ENCODE data around the gene ECE2.

Gene ECE2
- total RNA-seq, result 0 reads per million in 2 donors

DNA sequence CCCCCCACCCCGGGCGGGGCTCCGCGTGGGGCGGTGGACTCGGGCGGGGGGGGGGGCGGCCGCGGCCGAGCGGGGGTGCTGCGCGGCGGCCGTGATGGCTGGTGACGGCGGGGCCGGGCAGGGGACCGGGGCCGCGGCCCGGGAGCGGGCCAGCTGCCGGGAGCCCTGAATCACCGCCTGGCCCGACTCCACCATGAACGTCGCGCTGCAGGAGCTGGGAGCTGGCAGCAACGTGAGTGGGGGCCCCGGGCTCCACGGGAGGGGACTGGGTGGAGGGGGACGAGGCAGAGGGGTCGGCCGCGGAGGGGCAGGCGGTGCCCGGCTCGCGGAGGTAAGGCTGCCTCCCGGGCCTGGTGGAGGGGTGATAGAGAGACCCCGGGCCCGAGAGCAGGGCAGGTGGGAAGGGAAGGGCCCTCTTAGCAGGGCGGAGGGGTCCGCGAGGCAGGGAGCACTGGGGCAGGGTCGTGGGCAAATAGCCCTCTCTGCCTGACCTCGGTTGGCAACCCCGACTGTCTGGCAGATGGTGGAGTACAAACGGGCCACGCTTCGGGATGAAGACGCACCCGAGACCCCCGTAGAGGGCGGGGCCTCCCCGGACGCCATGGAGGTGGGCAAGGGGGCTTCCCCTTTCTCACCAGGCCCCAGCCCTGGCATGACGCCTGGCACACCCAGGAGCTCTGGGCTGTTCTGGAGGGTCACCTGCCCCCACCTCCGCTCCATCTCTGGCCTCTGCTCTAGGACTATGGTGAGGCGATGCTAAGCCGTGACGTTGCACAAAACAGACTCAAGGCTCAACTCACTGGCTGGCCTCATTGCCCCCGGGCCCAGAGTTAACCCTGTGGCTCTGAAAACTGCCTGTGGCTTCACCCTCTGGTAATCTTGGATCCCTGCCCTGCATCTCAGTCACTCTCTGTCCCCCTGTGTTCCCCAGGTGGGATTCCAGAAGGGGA lies at the start of gene ECE2:
Gene ECE2, plus strand, starts transcription at position 62 of the 950 bp plus-strand sequence. Its CDS starts 132 bp downstream, at position 194.
- DNase-seq, result no peak

DNA sequence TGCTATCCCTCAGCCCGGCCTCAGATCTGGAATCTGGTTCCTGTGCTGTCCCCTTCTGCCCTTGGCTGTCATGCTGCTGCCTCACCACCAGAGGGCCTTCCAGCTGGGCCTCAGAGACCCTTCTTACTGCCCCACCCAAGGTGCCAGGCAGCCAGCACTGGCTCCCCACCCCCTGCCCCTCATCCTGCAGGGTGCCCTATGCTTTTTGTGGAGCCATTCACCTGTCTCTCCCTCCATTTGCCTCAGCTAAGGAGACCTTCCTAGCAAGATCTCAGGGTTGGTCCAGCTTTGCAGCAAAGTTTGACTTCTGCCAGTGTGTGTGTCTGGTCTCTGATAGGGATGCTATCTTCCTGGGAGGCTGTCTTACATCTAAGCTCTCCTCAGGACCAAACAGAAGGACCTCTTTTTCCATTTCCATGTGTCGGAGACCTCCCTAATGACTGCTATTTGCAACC lies 48.3 kb upstream of the ECE2 start:
- peak in 4 of 5 experiments; percentile 25 to 52 (median 34) for DNase-seq

DNA sequence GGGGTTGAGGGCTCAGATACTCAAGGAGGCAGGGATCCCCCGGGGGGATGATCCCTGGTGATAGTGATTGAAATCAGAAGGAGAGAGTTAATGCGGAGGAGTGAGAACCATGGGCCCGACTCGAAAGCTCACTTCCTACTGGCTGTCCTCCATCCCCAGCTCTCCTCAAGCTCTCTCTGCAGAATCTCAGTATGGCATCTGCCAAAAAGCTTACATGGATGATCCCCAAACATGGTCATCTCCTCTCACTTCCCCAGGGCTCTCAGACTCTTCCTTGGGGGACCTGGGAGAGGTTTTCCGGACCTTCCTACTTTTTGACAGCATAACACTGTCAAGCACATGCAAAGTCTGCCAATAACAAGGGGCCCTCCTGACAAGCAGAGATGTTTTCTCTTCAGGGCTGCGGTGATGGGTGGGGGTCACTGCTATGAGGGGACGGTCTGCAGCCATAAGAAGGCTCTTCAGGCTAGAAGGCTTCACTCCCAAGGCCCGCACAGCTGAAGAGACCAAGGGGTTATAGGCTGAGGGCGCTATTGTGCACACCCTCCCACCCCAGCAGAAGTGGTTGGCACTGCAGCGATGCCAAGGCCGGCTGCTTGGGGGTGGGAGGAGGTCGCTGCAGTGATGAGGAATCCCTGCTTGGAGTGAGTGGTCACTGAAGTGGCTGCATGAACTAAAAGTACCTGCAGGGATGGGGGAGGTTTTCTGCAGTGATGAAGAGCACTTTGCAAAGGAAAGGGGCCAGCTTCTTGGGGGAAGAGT lies 47.3 kb upstream of the ECE2 start:
- no peak for DNase-seq

DNA sequence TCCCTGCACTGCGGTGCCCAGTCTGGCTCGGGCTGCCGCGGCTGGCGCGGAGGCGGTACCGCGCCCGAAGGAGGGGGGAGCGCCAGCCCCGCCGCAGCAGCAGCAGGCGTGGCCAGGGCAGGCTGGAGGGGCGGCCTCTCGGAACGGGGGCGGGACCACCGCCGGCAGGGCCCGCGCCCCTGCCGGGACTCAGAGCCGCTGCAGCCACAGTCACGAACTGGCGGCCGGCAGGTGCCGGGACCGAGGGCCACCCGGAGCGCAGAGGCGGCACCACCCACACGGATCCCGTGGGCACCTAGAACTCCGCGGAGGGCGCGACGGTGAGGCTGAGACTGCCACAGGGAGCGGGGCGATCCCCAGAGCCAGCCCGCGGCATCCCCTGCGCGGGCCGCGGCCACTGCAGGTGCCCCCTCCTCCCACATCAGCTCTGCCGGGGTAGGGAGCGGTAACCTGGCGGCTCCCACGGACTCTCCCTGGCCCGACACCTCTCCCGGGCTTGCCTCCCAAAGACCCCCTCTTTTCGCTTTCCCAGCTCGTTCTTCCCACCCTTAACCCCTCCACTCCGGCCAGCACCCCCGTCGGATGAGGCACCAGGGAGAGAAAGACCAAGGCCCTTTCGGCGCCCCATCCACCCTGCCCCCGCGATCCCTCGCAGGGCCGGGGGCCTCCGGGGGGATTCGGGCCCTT lies 46.3 kb upstream of the ECE2 start, which contains the start of gene VWA5B2:
Gene VWA5B2, plus strand, starts transcription at position 192 of the 687 bp plus-strand sequence. CDS start 944 bp downstream, outside the sequence.
- peak; percentile 52 to 71 (median 68) for DNase-seq

DNA sequence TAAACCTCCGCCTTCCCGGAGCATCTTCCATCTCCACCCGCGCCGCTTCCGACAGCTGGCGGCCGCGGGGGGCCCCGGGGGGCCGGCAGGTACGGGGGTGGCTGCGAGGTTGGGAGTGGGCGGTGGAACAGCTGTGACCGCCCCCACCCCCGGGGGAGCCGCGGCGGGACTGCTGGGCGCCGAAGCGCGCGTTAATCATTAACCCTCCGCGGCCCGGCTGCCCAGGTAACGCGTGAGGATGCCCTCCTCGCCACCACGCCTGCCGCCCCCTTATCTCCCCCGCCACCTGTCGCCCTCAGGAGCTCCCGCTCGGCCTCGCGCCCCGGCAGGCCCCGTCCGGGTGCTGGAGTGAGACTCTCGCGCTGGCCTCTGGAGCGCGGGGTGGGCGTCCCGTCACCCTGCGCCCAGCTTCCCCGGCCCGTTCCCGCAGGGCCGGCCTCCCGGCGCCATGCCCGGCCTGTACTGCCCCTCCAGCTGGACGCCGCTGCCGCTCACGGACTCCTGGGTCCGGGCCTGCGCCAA lies 45.7 kb upstream of the ECE2 start:
- DNase-seq, result no peak

DNA sequence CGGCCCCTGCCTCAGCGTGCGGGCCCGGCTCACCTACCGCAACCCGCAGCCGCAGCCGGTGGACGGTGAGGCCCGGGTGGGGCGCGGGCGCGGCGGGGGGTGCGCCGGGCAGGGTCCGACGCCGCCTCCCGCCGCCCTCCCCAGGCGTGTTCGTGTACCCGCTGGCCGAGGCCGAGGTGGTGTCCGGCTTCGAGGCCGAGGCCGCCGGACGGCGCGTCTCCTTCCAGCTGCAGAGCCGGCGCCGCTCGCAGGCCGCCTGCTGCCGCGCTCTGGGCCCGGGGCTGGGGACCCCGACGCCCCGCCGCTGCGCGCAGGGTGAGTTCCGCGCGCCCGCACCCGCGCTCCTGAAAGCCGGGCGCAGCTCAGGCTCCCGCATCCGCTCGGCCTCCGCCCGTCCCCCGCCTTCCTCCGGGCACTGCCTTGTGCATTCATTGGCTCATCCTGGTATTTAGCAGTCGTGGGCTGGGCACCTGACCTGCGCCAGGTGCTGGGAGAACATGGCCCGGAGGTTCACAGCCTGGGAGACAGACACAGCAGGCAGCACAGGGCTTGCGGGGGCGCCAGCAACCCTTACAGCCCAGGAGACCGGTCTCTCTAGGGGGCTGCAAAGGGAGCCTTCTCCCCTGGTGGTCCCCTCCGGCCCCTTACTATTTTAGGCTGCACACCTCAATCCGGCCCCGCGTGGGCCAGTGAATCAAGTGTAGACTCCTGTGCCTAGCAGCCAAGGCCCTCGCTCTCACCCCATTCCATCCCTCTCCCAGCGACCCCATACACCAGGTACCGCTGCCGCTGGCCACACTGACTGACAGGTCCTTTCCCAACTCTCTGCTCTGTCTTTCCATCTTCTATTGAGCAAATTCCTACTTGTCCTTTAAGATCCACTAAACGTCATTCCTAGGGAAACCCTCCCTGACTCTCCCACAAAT lies 45.0 kb upstream of the ECE2 start:
- DNase-seq, result no peak

DNA sequence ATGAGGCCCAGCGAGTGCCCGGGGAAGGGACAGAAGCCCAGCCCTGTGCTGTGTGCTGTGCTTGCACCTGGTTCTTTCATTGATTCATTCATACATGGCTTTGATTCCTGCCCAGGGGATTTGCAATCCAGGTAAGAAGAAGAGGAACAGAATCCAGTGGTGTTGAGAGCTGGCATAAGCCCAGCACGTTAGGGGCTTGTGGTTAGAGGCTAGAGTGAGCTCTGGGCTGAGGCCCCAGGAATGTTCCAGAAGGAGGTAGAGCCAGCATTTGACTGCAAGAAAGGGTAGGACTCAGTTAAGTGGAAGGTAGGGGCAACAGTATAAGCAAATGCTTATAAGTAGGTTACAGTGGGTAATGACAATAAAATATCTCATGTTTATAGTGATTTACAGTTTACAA lies 44.2 kb upstream of the ECE2 start:
- no peak for DNase-seq

DNA sequence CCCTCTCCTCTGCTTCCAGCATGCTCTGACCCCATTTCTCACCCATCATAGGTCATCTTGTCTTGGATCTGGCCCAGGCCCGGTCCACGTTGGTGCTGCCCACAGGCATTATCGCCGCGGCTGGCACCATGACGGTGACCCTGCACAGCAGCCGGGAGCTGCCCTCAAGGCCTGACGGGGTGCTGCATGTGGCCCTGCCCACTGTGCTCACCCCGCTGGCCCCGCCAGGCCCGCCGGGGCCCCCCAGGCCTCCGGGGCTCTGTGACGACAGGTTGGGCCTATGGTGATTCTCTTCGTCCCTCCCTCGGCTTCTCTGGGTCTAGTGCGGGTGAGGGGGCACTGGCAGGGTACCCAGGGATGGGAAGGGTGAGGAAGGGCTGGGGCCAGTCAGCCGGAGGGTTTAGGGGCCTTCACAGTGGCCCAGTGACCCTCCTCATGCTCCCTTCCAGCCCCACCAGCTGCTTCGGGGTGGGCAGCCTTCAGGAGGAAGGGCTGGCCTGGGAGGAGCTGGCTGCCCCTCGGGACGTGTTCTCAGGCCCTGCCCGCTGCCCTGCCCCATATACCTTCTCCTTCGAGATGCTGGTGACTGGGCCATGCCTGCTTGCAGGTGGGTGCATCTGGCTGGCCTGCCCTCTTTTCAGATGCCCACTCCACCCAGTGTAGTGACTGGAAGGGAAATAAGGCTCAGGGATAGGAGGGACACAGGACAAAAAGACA lies 42.5 kb upstream of the ECE2 start:
- no peak for DNase-seq

DNA sequence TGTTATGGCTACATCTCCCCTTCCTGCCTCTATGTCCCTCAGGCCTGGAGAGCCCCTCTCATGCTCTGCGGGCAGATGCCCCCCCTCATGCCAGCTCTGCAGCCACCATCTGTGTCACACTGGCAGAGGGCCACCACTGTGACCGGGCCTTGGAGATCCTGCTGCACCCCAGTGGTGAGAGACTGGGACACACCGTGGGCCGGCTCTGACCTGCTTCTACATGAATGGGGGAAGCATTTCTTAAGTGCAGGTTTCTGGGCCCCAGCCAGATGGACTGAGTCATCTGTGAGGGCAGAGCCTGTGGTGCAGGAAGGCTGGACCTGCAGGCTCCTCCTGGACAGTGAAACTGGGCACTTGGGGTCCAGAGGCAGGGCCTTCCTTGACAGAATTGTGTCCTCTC lies 41.6 kb upstream of the ECE2 start:
- DNase-seq, result no peak

DNA sequence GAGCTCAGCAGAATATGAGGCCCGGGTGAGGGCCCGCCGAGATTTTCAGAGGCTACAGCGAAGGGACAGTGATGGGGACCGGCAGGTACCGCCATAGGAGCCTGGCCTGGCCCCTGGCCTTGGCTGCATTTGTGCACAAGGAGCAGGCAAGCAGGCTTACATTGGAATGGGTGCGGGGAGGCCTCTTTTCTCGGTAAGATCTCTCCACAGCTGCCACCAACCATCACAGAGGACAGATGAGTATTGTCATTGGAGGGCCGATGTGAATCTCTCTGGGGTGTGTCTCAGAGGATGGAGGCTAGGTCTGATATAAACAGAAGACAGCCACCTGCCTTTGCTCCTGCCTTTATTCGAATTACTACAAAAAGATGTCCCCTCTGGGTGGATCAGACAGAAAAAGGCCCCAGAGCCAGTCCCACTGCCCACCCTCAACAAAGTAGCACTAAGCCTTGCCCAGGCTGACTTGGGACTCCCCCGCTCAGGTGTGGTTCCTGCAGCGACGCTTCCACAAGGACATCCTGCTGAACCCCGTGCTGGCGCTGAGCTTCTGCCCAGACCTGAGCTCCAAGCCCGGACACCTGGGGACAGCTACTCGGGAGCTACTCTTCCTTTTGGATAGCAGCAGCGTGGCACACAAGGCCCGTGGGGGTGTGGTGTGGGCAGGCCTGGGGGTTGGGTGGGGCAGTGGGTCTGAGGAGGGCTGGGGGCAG lies 41.0 kb upstream of the ECE2 start:
- DNase-seq, result no peak

DNA sequence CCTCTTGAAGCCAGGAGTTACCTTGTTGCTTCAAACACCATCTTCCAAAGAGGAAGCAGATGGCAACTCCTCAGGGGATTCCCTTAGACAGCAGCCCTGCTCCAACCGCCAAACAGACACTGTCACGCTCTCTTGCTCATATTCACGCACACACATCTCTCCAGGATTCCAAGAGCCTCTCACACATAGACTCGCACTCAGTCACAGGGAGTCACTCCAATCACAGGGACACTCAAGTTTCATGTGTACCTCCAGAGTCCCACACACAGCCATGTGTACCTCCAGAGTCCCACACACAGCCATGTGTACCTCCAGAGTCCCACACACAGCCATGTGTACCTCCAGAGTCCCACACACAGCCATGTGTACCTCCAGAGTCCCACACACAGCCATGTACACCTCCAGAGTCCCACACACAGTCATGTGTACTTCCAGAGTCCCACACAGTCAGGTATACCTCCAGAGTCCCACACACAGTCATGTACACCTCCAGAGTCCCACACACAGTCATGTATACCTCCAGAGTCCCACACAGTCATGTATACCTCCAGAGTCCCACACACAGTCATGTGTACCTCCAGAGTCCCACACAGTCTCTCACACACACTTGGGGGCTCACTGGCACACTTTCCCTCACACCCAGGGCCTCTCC lies 40.3 kb upstream of the ECE2 start:
- no peak for DNase-seq

DNA sequence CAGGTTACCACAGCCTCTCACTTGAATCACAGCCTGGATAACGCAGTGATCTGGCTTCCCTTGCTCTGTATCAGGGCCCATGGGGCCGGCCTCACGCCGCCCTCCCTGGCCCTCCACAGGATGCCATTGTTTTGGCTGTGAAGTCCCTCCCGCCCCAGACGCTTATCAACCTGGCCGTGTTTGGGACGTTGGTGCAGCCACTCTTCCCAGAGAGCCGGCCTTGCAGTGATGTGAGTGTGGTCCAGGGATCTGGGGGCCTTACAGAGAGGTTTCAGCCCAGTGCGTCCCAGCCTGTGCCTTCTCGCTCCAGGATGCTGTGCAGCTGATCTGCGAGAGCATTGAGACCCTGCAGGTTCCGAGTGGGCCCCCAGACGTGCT lies 39.8 kb upstream of the ECE2 start:
- no peak for DNase-seq

DNA sequence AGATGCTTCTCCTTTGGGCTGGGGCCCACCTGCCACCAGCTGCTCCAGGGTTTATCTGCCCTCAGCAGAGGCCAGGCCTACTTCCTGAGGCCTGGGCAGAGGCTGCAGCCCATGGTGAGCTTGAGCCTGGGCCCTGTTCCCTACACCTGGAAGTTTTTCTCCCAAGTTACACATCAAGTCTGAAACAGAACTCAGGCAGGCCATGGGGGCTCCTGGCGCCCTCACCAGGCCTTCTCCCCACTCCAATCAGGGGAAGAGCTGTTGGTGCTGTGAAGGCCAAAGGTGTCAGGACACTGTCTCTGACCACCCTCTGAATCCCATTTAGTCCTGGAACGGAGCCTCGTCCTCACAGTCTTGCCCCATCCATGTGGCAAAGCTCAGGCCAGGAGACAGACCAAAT lies 39.2 kb upstream of the ECE2 start:
- no peak for DNase-seq

DNA sequence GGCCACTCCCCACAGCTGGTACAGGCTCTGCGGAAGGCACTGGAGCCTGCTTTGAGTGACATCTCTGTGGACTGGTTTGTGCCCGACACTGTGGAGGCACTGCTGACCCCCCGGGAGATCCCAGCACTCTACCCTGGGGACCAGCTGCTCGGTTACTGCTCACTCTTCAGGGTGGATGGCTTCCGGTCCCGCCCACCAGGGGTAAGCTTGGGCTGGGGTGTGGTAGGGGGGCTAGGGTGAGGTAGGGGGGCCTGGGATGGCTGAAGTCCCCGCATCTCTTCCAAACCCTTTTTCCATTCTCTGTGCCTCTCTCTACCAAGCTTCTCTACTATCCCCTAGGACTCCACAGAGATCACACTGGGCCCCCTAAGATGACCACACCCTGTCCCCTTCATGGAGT lies 38.6 kb upstream of the ECE2 start:
- DNase-seq, result no peak

DNA sequence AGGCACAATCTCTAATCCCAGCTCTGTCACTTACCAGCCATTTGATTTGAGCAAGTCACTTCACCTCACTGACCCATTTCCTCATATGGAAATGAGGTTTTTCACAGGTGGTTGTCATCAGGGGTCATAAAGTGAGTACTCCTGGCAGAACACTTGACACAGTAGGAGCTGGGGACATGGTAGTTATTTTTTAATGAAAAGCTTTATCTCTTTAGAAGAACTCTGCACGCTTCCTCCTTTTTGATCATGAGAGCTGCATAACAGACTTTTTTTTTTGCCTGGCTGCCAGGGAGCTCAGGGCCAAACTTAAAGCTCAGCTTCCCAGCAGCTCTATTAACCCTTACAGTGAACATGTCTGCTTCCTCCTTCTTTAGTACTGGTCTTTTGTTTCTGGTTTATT lies 38.0 kb upstream of the ECE2 start:
- no peak for DNase-seq

DNA sequence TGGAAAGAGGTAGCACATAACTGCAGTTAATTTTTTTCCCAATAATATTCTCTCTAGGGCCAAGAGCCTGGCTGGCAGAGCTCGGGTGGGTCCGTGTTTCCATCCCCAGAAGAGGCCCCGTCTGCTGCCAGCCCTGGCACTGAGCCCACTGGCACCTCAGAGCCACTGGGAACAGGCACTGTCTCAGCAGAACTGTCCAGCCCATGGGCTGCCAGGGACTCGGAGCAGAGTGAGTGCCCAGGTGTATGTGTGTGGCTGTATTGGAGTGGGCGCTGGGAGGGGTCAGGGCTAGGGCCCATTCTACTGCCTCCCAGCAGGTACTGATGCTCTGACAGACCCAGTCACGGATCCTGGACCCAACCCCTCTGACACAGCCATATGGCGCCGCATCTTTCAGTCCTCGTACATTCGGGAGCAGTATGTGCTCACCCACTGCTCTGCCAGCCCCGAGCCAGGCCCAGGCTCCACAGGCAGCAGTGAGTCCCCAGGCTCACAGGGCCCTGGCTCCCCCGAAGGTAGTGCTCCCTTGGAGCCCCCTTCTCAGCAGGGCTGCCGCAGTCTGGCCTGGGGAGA lies 37.5 kb upstream of the ECE2 start:
- no peak for DNase-seq

DNA sequence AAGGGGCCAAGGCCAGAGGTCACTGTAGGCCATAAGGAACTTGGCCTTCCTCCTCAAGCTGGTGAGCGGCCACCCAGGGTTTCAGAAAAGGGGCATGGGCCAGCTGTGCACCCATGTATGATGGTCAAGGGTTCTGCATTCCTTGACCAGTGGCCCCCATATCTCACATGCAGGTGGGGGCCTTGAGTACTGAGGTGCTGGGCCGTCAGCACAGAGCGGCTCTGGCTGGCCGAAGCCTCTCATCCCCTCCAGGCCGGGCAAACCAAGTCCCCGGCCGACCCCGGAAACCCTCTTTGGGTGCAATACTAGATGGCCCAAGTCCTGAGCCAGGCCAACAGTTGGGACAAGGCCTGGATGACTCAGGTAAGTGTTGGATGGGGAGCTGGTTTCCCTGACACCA lies 36.6 kb upstream of the ECE2 start:
- no peak for DNase-seq

DNA sequence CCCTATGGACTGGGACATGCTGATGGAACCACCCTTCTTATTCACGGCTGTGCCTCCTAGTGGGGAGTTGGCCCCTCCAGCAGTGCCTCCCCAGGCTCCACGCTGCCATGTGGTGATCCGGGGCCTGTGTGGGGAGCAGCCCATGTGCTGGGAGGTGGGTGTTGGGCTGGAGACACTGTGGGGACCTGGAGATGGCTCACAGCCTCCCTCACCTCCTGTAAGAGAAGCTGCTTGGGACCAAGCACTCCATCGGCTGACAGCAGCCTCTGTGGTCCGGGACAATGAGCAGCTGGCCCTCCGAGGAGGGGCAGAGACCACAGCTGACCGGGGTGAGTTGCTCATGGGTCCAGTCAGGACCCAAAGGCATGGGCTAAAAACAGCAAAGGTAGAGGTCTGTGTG lies 36.1 kb upstream of the ECE2 start:
- DNase-seq, result no peak

Measured in T-helper 2 cell (primary cell).